Transverse colon (tissue), 4 donors: Measurements from ENCODE around the gene TDRD10. TPM values are rescaled to one million over a fixed set of nuclear protein-coding genes. Genes with fewer than 3 reads are reported as not detected.

Source experiments
- DNase-seq: peaks from one replicate; pipeline ENCODE4 v3.0.0-alpha.2; 2019
- H3K27ac ChIP-seq, 4 donors: fragments of 200-600 bp; sonication (generic); 2 replicates each; pipeline ENCODE4 v1.5.1; 2016 to 2018; ENCODE audit warnings: inconsistent platforms in 4 of 4
- H3K27me3 ChIP-seq: fragments of 200-600 bp; sonication (generic); 2 replicates; pipeline ENCODE4 v1.5.1; 2017; ENCODE audit warnings: inconsistent platforms
- H3K36me3 ChIP-seq, 4 donors: fragments of 200-600 bp; sonication (generic); 2 replicates each; pipeline ENCODE4 v1.5.1; 2017 to 2019; ENCODE audit warnings: inconsistent platforms in 4 of 4
- H3K4me1 ChIP-seq, 4 donors: fragments of 200-600 bp; sonication (generic); 2 replicates each; pipeline ENCODE4 v1.5.1; 2017 to 2020; ENCODE audit warnings: inconsistent platforms in 4 of 4
- H3K4me3 ChIP-seq, 4 donors: fragments of 200-600 bp; sonication (generic); 1 replicate in 1 of 4; 2 replicates in 3 of 4; pipeline versions ENCODE4 v1.5.1 to v1.6.1; 2017 to 2019; ENCODE audit warnings: inconsistent platforms in 4 of 4
- H3K9me3 ChIP-seq, 2 donors: fragments of 200-600 bp; sonication (generic); 2 replicates each; pipeline ENCODE4 v1.5.1; 2017 to 2019; ENCODE audit warnings: inconsistent platforms in 2 of 2
- CTCF ChIP-seq, 5 experiments: fragments of 200-600 bp in 3 of 5; fragments of 450-650 bp in 2 of 5; sonication (generic) in 3 of 5; IDR thresholded peaks; 1 replicate in 2 of 5; 2 replicates in 3 of 5; pipeline ENCODE4 v1.5.1; 2016 to 2017; ENCODE audit warnings: antibody characterized with exemption in 5 of 5, inconsistent platforms in 3 of 5, mild to moderate bottlenecking in 2 of 5, moderate library complexity in 1 of 5
- EP300 ChIP-seq: sonication (generic); formaldehyde crosslinking; IDR thresholded peaks from one replicate; pipeline ENCODE4 v1.6.1; 2017; ENCODE audit warnings: antibody characterized with exemption, low read depth
- POLR2A ChIP-seq: fragments of 450-650 bp; IDR thresholded peaks from one replicate; pipeline ENCODE4 v1.6.1; 2016; ENCODE audit warnings: antibody characterized with exemption, mild to moderate bottlenecking, moderate library complexity
- POLR2AphosphoS5 ChIP-seq, 3 donors: sonication (generic); formaldehyde crosslinking; IDR thresholded peaks; one replicate each; pipeline ENCODE4 v1.6.1; 2016; ENCODE audit warnings: antibody characterized with exemption in 3 of 3
- WGBS, 2 donors: methylation state at CpG; one replicate each; pipeline ENCODE4 v1.1.5; 2018; ENCODE audit warnings: low coverage in 1 of 2; 5-methylcytosine and 5-hydroxymethylcytosine counted together
- in situ Hi-C, 4 donors: fragments of 200-750 bp; cut with MboI; loops; one replicate each; pipeline versions ENCODE4 v1.15.0 to v1.15.1; 2017; ENCODE audit warnings: low sequenced_read_pairs in 3 of 4, low pct_ligation_motif_present in 1 of 4, low pct_unique_long_range_greater_than_20kb in 1 of 4
- intact Hi-C: fragments of 100-400 bp; cut with DNase I; formaldehyde crosslinking; loops from one replicate; pipeline ENCODE4 v1.15.1; 2023; ENCODE audit warnings: low total_unique reads
- total RNA-seq, 4 donors: library from RNA; depleted of rRNA; stranded (reverse); fragments of >200 nt; gene quantifications; one replicate each; pipeline ENCODE4 v1.1.0, GENCODE V29; 2016

Gene TDRD10
- total RNA-seq, 4 donors from 2014 or later, result 0.96 to 3.3 TPM; not detected in 2

- no peaks in the 10 kb centered on the region for H3K9me3 ChIP-seq
- peak overlapping the region in 1 of 4 donors; percentile 19 for H3K4me3 ChIP-seq
- H3K36me3 ChIP-seq, result no peaks in the 10 kb centered on the region
- no peak for TF ChIP-seq EP300
- TF ChIP-seq CTCF (IDR thresholded peaks at IDR 0.05), result no peak
- no peak for TF ChIP-seq POLR2AphosphoS5 (IDR thresholded peaks at IDR 0.05)
- no peak for TF ChIP-seq POLR2A
- intact Hi-C loops, result no loop called here
- H3K27ac ChIP-seq, result no peak overlapping the region
- no peak for DNase-seq
- H3K27me3 ChIP-seq, result peaks cover 77% of the 10 kb centered on the region
- peaks cover 3 to 18% (median 9%) of the 10 kb centered on the region in 4 donors for H3K4me1 ChIP-seq
- in situ Hi-C loops, result no loop called here
- WGBS, 2 donors, result 91% methylated on average over 1 of the region's 1 CpG; no CpG with 5 or more reads in 1 of the 2 donors
Measured at GRCh38 chr1:154499446-154499845, 2.6 kb upstream of the TDRD10 start.

- no peak for DNase-seq
- H3K4me1 ChIP-seq, result peaks cover 3 to 18% (median 9%) of the 10 kb centered on the region in 4 donors
- in situ Hi-C loops, result no loop called here
- H3K4me3 ChIP-seq, result peak overlapping the region in 2 of 4 donors; percentile 38 to 46
- WGBS, 2 donors, result 69 to 74% methylated on average over 8 of the region's 8 CpGs
- no peaks in the 10 kb centered on the region for H3K9me3 ChIP-seq
- intact Hi-C loops, result no loop called here
- TF ChIP-seq POLR2A (no peak), CTCF (IDR thresholded peaks at IDR 0.05) (no peak), POLR2AphosphoS5 (IDR thresholded peaks at IDR 0.05) (no peak), EP300 (no peak)
- H3K36me3 ChIP-seq, result no peaks in the 10 kb centered on the region
- H3K27ac ChIP-seq, result peak overlapping the region in 1 of 4 donors; percentile 13
- peaks cover 76% of the 10 kb centered on the region for H3K27me3 ChIP-seq
Measured at GRCh38 chr1:154500533-154500932, 1.5 kb upstream of the TDRD10 start.

GRCh38 chr1:154501423-154502065, 475 bp upstream of the TDRD10 start:
- WGBS, 2 donors, result 7% methylated on average over 32 of the region's 54 CpGs; no CpG with 5 or more reads in 1 of the 2 donors
- intact Hi-C loops (no loop called here), in situ Hi-C loops (no loop called here)
- peak; percentile 37 for DNase-seq
- TF ChIP-seq CTCF (IDR thresholded peaks at IDR 0.05) (no peak), POLR2A (no peak), POLR2AphosphoS5 (IDR thresholded peaks at IDR 0.05) (no peak), EP300 (no peak)
- Histone ChIP-seq H3K27me3 (peaks cover 73% of the 10 kb centered on the region), H3K4me3 (peak overlapping the region; percentile 22 to 46 (median 35)), H3K27ac (peak overlapping the region; percentile 46 to 70 (median 56)), H3K4me1 (peaks cover 3 to 18% (median 9%) of the 10 kb centered on the region in 4 donors), H3K36me3 (no peaks in the 10 kb centered on the region), H3K9me3 (no peaks in the 10 kb centered on the region)

GRCh38 chr1:154502744-154503115, 711 bp downstream of the TDRD10 start:
- intact Hi-C loops (no loop called here), in situ Hi-C loops (no loop called here)
- peaks cover 3 to 18% (median 9%) of the 10 kb centered on the region in 4 donors for H3K4me1 ChIP-seq
- H3K27ac ChIP-seq, result peak overlapping the region in 3 of 4 donors; percentile 46 to 62 (median 49)
- peaks cover 69% of the 10 kb centered on the region for H3K27me3 ChIP-seq
- TF ChIP-seq EP300, result no peak
- no peak for TF ChIP-seq POLR2A
- no peak for TF ChIP-seq POLR2AphosphoS5 (IDR thresholded peaks at IDR 0.05)
- TF ChIP-seq CTCF (IDR thresholded peaks at IDR 0.05), result no peak
- DNase-seq, result no peak
- H3K36me3 ChIP-seq, result no peaks in the 10 kb centered on the region
- no peaks in the 10 kb centered on the region for H3K9me3 ChIP-seq
- WGBS, 2 donors, result 58% methylated on average over 41 of the region's 43 CpGs; no CpG with 5 or more reads in 1 of the 2 donors
- peak overlapping the region in 2 of 4 donors; percentile 38 to 46 for H3K4me3 ChIP-seq
